Measurements from ENCODE around the gene CD99L2. TPM values are rescaled to one million over a fixed set of nuclear protein-coding genes. Genes with fewer than 3 reads are reported as not detected.

Gene CD99L2
- total RNA-seq, 4 donors from 2014 or later = 12.3 to 22.4 (median 16.5) TPM

- Histone ChIP-seq H3K9me3 (no peaks in the 10 kb centered on the region), H3K4me1 (no peaks in the 10 kb centered on the region), H3K4me3 (no peak overlapping the region), H3K27ac (no peak overlapping the region), H3K36me3 (no peaks in the 10 kb centered on the region), H3K27me3 (no peaks in the 10 kb centered on the region)
- intact Hi-C loops (cut with DNase I; ENCODE audit: low total_unique reads) = no loop called here
- in situ Hi-C loops (cut with MboI; ENCODE audit: low pct_ligation_motif_present in 1 of 4, low pct_unique_long_range_greater_than_20kb in 1 of 4, low sequenced_read_pairs in 3 of 4) = no loop called here
- WGBS, 2 donors (ENCODE audit: low coverage in 1 of 2) = 92 to 94% methylated on average over 2 of the region's 2 CpGs
- TF ChIP-seq, protein P1, sequence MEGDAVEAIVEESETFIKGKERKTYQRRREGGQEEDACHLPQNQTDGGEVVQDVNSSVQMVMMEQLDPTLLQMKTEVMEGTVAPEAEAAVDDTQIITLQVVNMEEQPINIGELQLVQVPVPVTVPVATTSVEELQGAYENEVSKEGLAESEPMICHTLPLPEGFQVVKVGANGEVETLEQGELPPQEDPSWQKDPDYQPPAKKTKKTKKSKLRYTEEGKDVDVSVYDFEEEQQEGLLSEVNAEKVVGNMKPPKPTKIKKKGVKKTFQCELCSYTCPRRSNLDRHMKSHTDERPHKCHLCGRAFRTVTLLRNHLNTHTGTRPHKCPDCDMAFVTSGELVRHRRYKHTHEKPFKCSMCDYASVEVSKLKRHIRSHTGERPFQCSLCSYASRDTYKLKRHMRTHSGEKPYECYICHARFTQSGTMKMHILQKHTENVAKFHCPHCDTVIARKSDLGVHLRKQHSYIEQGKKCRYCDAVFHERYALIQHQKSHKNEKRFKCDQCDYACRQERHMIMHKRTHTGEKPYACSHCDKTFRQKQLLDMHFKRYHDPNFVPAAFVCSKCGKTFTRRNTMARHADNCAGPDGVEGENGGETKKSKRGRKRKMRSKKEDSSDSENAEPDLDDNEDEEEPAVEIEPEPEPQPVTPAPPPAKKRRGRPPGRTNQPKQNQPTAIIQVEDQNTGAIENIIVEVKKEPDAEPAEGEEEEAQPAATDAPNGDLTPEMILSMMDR (IDR thresholded peaks at IDR 0.05) = no peak
- TF ChIP-seq POLR2A (IDR thresholded peaks at IDR 0.05) = no peak
- TF ChIP-seq EP300 (IDR thresholded peaks at IDR 0.05; ENCODE audit: low read depth) = no peak
- no peak for TF ChIP-seq POLR2AphosphoS5 (IDR thresholded peaks at IDR 0.05)
- no peak for DNase-seq
These were observed 76.5 kb downstream of the CD99L2 start for GRCh38 chrX:150821971-150822370.

DNA sequence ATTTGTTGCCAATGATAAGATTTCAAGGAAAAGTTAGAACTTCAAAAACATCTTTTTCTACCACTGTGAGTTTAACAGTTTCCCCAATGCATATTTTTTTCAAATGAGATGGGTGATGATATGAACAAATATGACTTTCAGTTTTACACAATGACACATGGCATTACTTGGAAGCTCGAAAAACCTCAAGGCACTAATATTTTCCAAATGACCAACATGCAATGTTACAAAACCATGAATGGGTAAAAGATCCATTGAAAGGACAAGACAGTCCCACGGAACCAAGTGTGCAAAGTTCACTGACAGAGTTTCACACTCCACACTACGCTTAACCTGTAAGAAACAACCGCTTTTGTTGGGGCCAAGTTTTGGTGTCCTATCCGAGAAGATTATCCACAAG, 84.5 kb downstream of the CD99L2 start:
- 20 to 78% methylated on average over 1 to 5 of the region's 5 CpGs for WGBS, 2 donors (ENCODE audit: low coverage in 1 of 2)
- no peak overlapping the region for H3K27ac ChIP-seq
- in situ Hi-C loops (cut with MboI; ENCODE audit: low pct_ligation_motif_present in 1 of 4, low pct_unique_long_range_greater_than_20kb in 1 of 4, low sequenced_read_pairs in 3 of 4) (no loop called here), intact Hi-C loops (cut with DNase I; ENCODE audit: low total_unique reads) (no loop called here)
- H3K36me3 ChIP-seq = no peaks in the 10 kb centered on the region
- DNase-seq = no peak
- no peak overlapping the region for H3K4me3 ChIP-seq
- no peaks in the 10 kb centered on the region for H3K4me1 ChIP-seq
- TF ChIP-seq, protein P1 (IDR thresholded peaks at IDR 0.05) = no peak
- no peak for TF ChIP-seq EP300 (IDR thresholded peaks at IDR 0.05; ENCODE audit: low read depth)
- no peak for TF ChIP-seq POLR2AphosphoS5 (IDR thresholded peaks at IDR 0.05)
- TF ChIP-seq POLR2A (IDR thresholded peaks at IDR 0.05) = no peak
- no peaks in the 10 kb centered on the region for H3K9me3 ChIP-seq
- H3K27me3 ChIP-seq = no peaks in the 10 kb centered on the region

GRCh38 chrX:150806827-150807226, 91.6 kb downstream of the CD99L2 start:
- WGBS, 2 donors (ENCODE audit: low coverage in 1 of 2) = 58% methylated on average over 1 of the region's 1 CpG; no CpG with 5 or more reads in 1 of the 2 donors
- no peak overlapping the region for H3K4me3 ChIP-seq
- intact Hi-C loops (cut with DNase I; ENCODE audit: low total_unique reads) = no loop called here

DNA sequence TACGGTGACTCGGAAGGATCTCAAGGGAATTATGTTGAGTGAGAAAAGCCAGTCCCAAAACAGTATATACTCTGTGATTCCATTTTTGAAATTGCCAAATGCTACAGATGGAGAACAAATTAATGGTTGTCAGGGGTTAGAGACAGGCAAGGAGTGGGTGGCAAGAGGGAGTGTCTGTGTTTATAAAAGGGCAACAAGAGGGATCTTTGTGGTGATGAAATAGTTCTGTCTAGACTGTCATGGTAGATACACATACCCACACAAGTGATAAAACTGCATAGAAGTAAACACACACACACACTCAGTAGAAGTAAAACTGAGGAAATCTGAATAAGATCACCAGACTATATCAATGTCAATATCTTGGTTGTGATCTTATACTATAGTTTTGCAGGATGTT, 92.7 kb downstream of the CD99L2 start:
- no peaks in the 10 kb centered on the region for H3K9me3 ChIP-seq
- DNase-seq = no peak
- in situ Hi-C loops (cut with MboI; ENCODE audit: low pct_ligation_motif_present in 1 of 4, low pct_unique_long_range_greater_than_20kb in 1 of 4, low sequenced_read_pairs in 3 of 4) = no loop called here
- no peak overlapping the region for H3K27ac ChIP-seq
- H3K4me1 ChIP-seq = no peaks in the 10 kb centered on the region
- H3K36me3 ChIP-seq = no peaks in the 10 kb centered on the region
- TF ChIP-seq EP300 (IDR thresholded peaks at IDR 0.05; ENCODE audit: low read depth) (no peak), POLR2A (IDR thresholded peaks at IDR 0.05) (no peak)
- H3K4me3 ChIP-seq = no peak overlapping the region
- no peaks in the 10 kb centered on the region for H3K27me3 ChIP-seq
- intact Hi-C loops (cut with DNase I; ENCODE audit: low total_unique reads) = no loop called here
- 98% methylated on average over 2 of the region's 2 CpGs; no CpG with 5 or more reads in 1 of the 2 donors for WGBS, 2 donors (ENCODE audit: low coverage in 1 of 2)

More at GRCh38 chrX:150806827-150807226, 91.6 kb downstream of the CD99L2 start:
- H3K4me1 ChIP-seq = no peaks in the 10 kb centered on the region
- DNase-seq = no peak
- H3K9me3 ChIP-seq = no peaks in the 10 kb centered on the region
- TF ChIP-seq POLR2AphosphoS5 (IDR thresholded peaks at IDR 0.05) = no peak
- TF ChIP-seq, protein P1 (IDR thresholded peaks at IDR 0.05) = no peak
- H3K27ac ChIP-seq = no peak overlapping the region
- in situ Hi-C loops (cut with MboI; ENCODE audit: low pct_ligation_motif_present in 1 of 4, low pct_unique_long_range_greater_than_20kb in 1 of 4, low sequenced_read_pairs in 3 of 4) = no loop called here
- H3K36me3 ChIP-seq = no peaks in the 10 kb centered on the region
- no peaks in the 10 kb centered on the region for H3K27me3 ChIP-seq

GRCh38 chrX:150792949-150793527, 105.4 kb downstream of the CD99L2 start:
- Histone ChIP-seq H3K4me3 (no peak overlapping the region), H3K4me1 (no peaks in the 10 kb centered on the region), H3K27me3 (no peaks in the 10 kb centered on the region), H3K36me3 (no peaks in the 10 kb centered on the region), H3K27ac (no peak overlapping the region), H3K9me3 (no peaks in the 10 kb centered on the region)
- in situ Hi-C loops (cut with MboI; ENCODE audit: low pct_ligation_motif_present in 1 of 4, low pct_unique_long_range_greater_than_20kb in 1 of 4, low sequenced_read_pairs in 3 of 4) (loop anchor here in 2 of 4 donors (25.0 kb wide), 2 partner anchors 194 to 294 kb away; partner anchors contain the start of gene HMGB3 (in 1 of the 2)), intact Hi-C loops (cut with DNase I; ENCODE audit: low total_unique reads) (no loop called here)
- TF ChIP-seq, protein P1 (IDR thresholded peaks at IDR 0.05) = no peak
- TF ChIP-seq EP300 (IDR thresholded peaks at IDR 0.05; ENCODE audit: low read depth) (no peak), POLR2AphosphoS5 (IDR thresholded peaks at IDR 0.05) (no peak), POLR2A (IDR thresholded peaks at IDR 0.05) (no peak)
- WGBS, 2 donors (ENCODE audit: low coverage in 1 of 2) = 51% methylated on average over 5 of the region's 5 CpGs; no CpG with 5 or more reads in 1 of the 2 donors
- DNase-seq = no peak
